ENCODE measurements around the gene ST8SIA4. TPM values are rescaled to one million over a fixed set of nuclear protein-coding genes. Genes with fewer than 3 reads are reported as not detected.

Gene ST8SIA4
- total and polyA plus RNA-seq, 10 of the 15 experiments (the other 5 are each of a cell fraction or from before 2014, with no cell fraction given): 4.4 to 30.9 (median 19.5) TPM

DNA sequence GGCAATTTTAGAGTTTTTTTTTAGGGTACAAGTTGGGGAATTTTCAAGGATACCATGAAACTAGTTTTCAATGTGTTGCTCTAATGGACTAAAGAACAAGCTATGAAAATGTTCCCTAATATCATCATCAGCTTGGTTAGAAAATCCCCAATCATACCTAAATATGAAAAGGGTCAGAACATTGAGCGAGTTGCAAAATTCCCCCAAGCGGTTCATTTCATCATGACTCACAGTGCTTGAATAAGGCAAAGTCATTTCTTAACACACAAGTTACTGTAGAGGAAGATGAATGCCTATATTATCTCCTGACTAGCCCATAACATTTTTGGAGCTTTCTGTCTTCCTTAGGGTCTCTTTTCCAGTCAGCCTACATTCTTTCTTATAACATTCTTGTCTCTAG is 62.7 kb downstream of the ST8SIA4 start (continued):
- TF ChIP-seq, protein P1, sequence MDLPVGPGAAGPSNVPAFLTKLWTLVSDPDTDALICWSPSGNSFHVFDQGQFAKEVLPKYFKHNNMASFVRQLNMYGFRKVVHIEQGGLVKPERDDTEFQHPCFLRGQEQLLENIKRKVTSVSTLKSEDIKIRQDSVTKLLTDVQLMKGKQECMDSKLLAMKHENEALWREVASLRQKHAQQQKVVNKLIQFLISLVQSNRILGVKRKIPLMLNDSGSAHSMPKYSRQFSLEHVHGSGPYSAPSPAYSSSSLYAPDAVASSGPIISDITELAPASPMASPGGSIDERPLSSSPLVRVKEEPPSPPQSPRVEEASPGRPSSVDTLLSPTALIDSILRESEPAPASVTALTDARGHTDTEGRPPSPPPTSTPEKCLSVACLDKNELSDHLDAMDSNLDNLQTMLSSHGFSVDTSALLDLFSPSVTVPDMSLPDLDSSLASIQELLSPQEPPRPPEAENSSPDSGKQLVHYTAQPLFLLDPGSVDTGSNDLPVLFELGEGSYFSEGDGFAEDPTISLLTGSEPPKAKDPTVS (IDR thresholded peaks at IDR 0.05; ENCODE audit: low read depth, low read length): no peak
- TF ChIP-seq JUNB (IDR thresholded peaks at IDR 0.05) (peak; percentile 88), YBX1 (IDR thresholded peaks at IDR 0.05) (no peak), CHD2 (IDR thresholded peaks at IDR 0.05; ENCODE audit: borderline replicate concordance, low read depth, low read length) (peak; percentile 31; the same call in 1 of the 2 replicates)

DNA sequence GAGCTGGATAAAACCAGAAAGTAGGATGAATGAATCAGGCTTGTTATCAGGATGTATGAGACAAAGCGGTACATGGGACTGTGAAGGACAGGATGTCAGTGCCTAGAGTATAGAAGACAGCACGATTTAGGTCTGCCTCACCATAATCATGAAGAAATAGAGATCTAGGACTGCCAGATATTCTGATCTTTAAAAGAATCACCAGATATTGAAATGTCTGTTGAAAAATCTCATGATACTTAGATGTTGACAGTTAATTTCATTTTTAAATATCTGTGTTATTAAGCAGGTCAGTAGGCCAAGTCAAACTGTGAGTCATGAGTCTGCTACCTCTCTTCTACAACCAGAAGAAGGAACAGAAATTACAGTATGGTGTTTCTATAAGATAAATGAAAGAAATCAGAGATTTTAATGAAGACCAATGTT is 65.0 kb downstream of the ST8SIA4 start:
- no peak for DNase-seq (ENCODE audit: low read depth, low spot score)
- no peaks in the 10 kb centered on the region for H4K20me1 ChIP-seq (ENCODE audit: control insufficient read depth, insufficient read depth)
- no peak overlapping the region for H3K9ac ChIP-seq (ENCODE audit: control insufficient read depth, insufficient read depth, low read length)
- H2AFZ ChIP-seq (ENCODE audit: control insufficient read depth, low read depth, low read length): no peak overlapping the region
- CTCF ChIA-PET: interaction anchor here (0.9 to 7.5 kb wide), 6 partner anchors 10 to 64 kb away, joined by 3 to 43 read pairs (median 4); partner anchors contain the start of gene ST8SIA4
- no TSS peak for BruUV-seq (replicated peaks)
- in situ Hi-C loops (cut with MboI): no loop called here
- H3K79me2 ChIP-seq (ENCODE audit: control insufficient read depth, insufficient read depth, low read length): peaks cover 14% of the 10 kb centered on the region
- RAD21 ChIA-PET (ENCODE audit: unreplicated experiment): interaction anchor here (1.1 to 9.7 kb wide), 7 partner anchors 9 to 63 kb away, joined by 6 to 289 read pairs (median 36); partner anchors contain the start of gene ST8SIA4
- no peak overlapping the region for H3K4me3 ChIP-seq
- H3K9me3 ChIP-seq (replicated peaks; ENCODE audit: control insufficient read depth, insufficient read depth, low read length): peaks cover 3% of the 10 kb centered on the region; the same call in 2 of the 3 replicates
- H3K36me3 ChIP-seq (ENCODE audit: control insufficient read depth in 2 of 2, insufficient read depth in 2 of 2, low read length in 1 of 2): no peaks in the 10 kb centered on the region
- peak; percentile 46 for ATAC-seq
- WGBS (ENCODE audit: insufficient coverage, insufficient replicate concordance, low lambda C conversion rate, missing lambda C conversion rate): 31% methylated on average over 2 of the region's 2 CpGs
- H3K4me2 ChIP-seq (ENCODE audit: control insufficient read depth, insufficient read depth): no peak overlapping the region
- H3K27me3 ChIP-seq (replicated peaks in 1 of 2; ENCODE audit: control insufficient read depth in 2 of 2, insufficient read depth in 2 of 2, low read length in 1 of 2): no peaks in the 10 kb centered on the region
- peak overlapping the region; percentile 29 for H3K27ac ChIP-seq (ENCODE audit: control insufficient read depth, insufficient read depth)
- H3K4me1 ChIP-seq (ENCODE audit: control insufficient read depth, insufficient read depth, low read length): peaks cover 28% of the 10 kb centered on the region
- SMC1A ChIA-PET (ENCODE audit: uncharacterized antibody, unreplicated experiment): interaction anchor here (1.1 to 13.2 kb wide), 13 partner anchors 9 to 66 kb away, joined by 3 to 303 read pairs (median 40); partner anchors contain the start of gene ST8SIA4
- FAIRE-seq: no peak
- intact Hi-C loops (cut with micrococcal nuclease; ENCODE audit: unreplicated experiment): no loop called here
- POLR2A ChIA-PET: interaction anchor here (0.6 to 8.5 kb wide), 4 partner anchors 10 to 64 kb away, joined by 3 to 96 read pairs (median 14); partner anchors contain the start of gene ST8SIA4
- TF ChIP-seq, protein P2, sequence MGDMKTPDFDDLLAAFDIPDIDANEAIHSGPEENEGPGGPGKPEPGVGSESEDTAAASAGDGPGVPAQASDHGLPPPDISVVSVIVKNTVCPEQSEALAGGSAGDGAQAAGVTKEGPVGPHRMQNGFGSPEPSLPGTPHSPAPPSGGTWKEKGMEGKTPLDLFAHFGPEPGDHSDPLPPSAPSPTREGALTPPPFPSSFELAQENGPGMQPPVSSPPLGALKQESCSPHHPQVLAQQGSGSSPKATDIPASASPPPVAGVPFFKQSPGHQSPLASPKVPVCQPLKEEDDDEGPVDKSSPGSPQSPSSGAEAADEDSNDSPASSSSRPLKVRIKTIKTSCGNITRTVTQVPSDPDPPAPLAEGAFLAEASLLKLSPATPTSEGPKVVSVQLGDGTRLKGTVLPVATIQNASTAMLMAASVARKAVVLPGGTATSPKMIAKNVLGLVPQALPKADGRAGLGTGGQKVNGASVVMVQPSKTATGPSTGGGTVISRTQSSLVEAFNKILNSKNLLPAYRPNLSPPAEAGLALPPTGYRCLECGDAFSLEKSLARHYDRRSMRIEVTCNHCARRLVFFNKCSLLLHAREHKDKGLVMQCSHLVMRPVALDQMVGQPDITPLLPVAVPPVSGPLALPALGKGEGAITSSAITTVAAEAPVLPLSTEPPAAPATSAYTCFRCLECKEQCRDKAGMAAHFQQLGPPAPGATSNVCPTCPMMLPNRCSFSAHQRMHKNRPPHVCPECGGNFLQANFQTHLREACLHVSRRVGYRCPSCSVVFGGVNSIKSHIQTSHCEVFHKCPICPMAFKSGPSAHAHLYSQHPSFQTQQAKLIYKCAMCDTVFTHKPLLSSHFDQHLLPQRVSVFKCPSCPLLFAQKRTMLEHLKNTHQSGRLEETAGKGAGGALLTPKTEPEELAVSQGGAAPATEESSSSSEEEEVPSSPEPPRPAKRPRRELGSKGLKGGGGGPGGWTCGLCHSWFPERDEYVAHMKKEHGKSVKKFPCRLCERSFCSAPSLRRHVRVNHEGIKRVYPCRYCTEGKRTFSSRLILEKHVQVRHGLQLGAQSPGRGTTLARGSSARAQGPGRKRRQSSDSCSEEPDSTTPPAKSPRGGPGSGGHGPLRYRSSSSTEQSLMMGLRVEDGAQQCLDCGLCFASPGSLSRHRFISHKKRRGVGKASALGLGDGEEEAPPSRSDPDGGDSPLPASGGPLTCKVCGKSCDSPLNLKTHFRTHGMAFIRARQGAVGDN (IDR thresholded peaks at IDR 0.05): peak; percentile 58; the same call in 1 of the 2 replicates
- TF ChIP-seq ZNF274 (IDR thresholded peaks at IDR 0.05; ENCODE audit: insufficient read depth, insufficient read length) (no peak), SPI1 (IDR thresholded peaks at IDR 0.05; ENCODE audit: borderline replicate concordance, insufficient read depth, low read depth, low read length) (peak; percentile 49; the same call in 1 of the 2 replicates), MTA2 (IDR thresholded peaks at IDR 0.05; ENCODE audit: low read depth) (peak; percentile 84), ATF7 (IDR thresholded peaks at IDR 0.05; ENCODE audit: low read depth) (peak; percentile 40), IRF4 (IDR thresholded peaks at IDR 0.05; ENCODE audit: low read depth, low read length) (no peak)
- TF ChIP-seq, protein P3, sequence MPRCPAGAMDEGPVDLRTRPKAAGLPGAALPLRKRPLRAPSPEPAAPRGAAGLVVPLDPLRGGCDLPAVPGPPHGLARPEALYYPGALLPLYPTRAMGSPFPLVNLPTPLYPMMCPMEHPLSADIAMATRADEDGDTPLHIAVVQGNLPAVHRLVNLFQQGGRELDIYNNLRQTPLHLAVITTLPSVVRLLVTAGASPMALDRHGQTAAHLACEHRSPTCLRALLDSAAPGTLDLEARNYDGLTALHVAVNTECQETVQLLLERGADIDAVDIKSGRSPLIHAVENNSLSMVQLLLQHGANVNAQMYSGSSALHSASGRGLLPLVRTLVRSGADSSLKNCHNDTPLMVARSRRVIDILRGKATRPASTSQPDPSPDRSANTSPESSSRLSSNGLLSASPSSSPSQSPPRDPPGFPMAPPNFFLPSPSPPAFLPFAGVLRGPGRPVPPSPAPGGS (IDR thresholded peaks at IDR 0.05; ENCODE audit: borderline replicate concordance, insufficient read depth, low read depth, low read length, poor library complexity, severe bottlenecking): no peak
- TF ChIP-seq, protein P4, sequence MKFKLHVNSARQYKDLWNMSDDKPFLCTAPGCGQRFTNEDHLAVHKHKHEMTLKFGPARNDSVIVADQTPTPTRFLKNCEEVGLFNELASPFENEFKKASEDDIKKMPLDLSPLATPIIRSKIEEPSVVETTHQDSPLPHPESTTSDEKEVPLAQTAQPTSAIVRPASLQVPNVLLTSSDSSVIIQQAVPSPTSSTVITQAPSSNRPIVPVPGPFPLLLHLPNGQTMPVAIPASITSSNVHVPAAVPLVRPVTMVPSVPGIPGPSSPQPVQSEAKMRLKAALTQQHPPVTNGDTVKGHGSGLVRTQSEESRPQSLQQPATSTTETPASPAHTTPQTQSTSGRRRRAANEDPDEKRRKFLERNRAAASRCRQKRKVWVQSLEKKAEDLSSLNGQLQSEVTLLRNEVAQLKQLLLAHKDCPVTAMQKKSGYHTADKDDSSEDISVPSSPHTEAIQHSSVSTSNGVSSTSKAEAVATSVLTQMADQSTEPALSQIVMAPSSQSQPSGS (IDR thresholded peaks at IDR 0.05; ENCODE audit: low read length): no peak

Measured in GM12878 (cell line).